ENCODE measurements around the gene MAPT.
"Not testable (repeated sequence)": the region's sequence is repeated elsewhere in the genome, so short reads cannot be mapped to it uniquely, and the experiment has no call there.

MAPT gene

GRCh38 chr17:45935197-45935709 lies 40.9 kb downstream of the MAPT start:
- POLR2A ChIA-PET (ENCODE audit: low non-redundant PET): no interaction called here
- no peak for DNase-seq (ENCODE audit: low spot score)
- CTCF ChIA-PET: interaction anchor here (1.7 kb wide), 1 partner anchor 14 kb away, joined by 4 read pairs; no protein-coding TSS in a partner anchor
- H3K27ac ChIP-seq: no peak overlapping the region
- no peak for TF ChIP-seq CTCF (conservative IDR thresholded peaks at IDR 0.05; ENCODE audit: low read depth)

DNA sequence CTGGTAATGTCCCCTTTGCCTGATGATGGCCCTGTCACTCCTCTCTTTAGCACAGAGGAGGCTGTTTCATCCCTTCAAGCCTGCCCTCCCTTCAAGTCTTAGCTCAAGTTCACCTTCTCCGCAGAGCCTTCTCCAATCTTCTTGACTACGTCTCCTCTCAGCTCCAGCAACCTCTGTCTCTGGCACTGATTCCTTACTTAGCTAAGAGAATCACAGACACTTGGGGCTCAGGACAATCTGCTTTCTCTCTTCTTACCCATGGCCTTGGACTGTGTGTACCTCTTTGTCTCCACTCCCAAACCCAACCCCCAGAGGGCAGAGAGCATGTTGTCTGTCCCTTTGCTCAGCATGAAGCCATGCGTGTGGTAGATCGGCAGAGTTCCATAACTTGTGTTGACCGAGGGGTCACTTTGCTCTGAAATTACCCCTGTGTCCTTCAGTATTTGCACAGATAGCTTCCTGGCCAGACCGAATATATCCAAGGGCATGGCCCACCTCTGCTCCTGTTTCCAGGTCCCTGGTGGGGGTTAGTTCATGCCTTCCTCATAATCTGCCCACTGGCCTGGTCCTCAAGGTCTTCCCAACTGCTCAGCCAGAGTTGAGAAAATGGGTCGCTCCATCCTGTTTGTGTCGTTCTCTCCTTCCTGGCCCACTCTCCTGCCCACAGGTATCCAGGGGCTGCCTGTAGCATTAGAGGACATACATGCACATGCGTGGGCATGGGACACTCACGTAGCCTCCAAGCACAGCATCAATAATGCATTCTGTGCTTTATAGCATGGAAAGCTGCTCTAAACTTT lies 41.6 kb downstream of the MAPT start:
- ChIA-PET POLR2A (ENCODE audit: low non-redundant PET) (no interaction called here), CTCF (interaction anchor here (1.7 kb wide), 1 partner anchor 13 kb away, joined by 4 read pairs; no protein-coding TSS in a partner anchor)
- TF ChIP-seq CTCF (conservative IDR thresholded peaks at IDR 0.05; ENCODE audit: low read depth): no peak
- no peak for DNase-seq (ENCODE audit: low spot score)
- no peak overlapping the region for H3K27ac ChIP-seq

GRCh38 chr17:45936610-45937009 lies 42.3 kb downstream of the MAPT start:
- POLR2A ChIA-PET (ENCODE audit: low non-redundant PET): no interaction called here
- CTCF ChIA-PET: no interaction called here
- DNase-seq (ENCODE audit: low spot score): no peak
- no peak for TF ChIP-seq CTCF (conservative IDR thresholded peaks at IDR 0.05; ENCODE audit: low read depth)
- no peak overlapping the region for H3K27ac ChIP-seq

GRCh38 chr17:45937186-45937585 lies 42.8 kb downstream of the MAPT start:
- H3K27ac ChIP-seq; DNase-seq (ENCODE audit: low spot score); POLR2A ChIA-PET (ENCODE audit: low non-redundant PET): not testable (repeated sequence)
- CTCF ChIA-PET: interaction anchor here (0.6 to 0.7 kb wide), 2 partner anchors 14 to 44 kb away, joined by 3 read pairs; no protein-coding TSS in a partner anchor

DNA sequence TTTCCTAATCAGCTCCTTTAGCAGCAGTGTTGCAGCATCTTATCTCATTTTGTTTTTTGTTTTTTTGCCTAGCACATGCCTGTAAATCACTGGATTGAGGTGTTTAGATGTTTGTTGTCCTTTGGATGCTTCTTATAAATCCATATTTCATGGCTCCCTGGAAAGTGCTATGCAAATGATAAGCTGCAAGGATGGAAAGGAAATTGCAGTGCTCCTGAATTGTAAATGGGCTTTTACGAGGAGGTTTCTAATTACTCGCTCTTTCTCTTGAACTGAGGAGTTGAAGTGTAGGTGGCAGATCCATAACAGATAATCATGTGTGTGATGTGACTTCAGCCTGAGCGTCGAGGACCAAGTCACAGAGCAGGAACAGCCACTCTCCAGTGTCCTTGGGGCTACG lies 45.0 kb downstream of the MAPT start:
- no peak overlapping the region for H3K27ac ChIP-seq
- TF ChIP-seq CTCF (conservative IDR thresholded peaks at IDR 0.05; ENCODE audit: low read depth): no peak
- DNase-seq (ENCODE audit: low spot score): no peak
- ChIA-PET CTCF (interaction anchor here (0.6 kb wide), 1 partner anchor 15 kb away, joined by 3 read pairs; no protein-coding TSS in a partner anchor), POLR2A (ENCODE audit: low non-redundant PET) (no interaction called here)

- no peak overlapping the region for H3K27ac ChIP-seq
- no peak for DNase-seq (ENCODE audit: low spot score)
- CTCF ChIA-PET: interaction anchor here (1.4 kb wide), 1 partner anchor 9 kb away, joined by 7 read pairs; no protein-coding TSS in a partner anchor
- POLR2A ChIA-PET (ENCODE audit: low non-redundant PET): no interaction called here
- no peak for TF ChIP-seq CTCF (conservative IDR thresholded peaks at IDR 0.05; ENCODE audit: low read depth)
These were observed 45.9 kb downstream of the MAPT start for GRCh38 chr17:45940293-45940692.

DNA sequence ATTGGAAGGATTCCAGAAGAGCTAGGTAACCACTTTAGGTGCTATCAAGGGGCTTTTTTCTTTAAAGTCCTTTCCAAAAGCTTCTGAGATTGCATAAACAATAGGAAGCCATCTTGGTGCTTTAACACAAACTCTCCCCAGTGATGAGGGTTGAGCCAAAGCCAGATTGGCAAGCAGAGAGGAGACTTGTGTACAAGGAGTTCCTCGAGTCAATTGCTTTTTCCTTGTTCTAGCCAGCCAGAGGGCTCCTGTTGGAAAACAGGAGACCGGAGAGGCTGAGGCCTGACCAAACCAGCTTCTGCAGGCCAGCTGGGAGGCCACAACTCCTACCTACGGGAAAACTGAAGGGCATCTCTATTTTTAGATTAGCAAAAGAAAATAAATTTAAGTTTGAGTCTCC lies 46.5 kb downstream of the MAPT start:
- DNase-seq (ENCODE audit: low spot score): no peak
- CTCF ChIA-PET: interaction anchor here (1.4 kb wide), 1 partner anchor 8 kb away, joined by 7 read pairs; no protein-coding TSS in a partner anchor
- POLR2A ChIA-PET (ENCODE audit: low non-redundant PET): no interaction called here
- no peak overlapping the region for H3K27ac ChIP-seq
- no peak for TF ChIP-seq CTCF (conservative IDR thresholded peaks at IDR 0.05; ENCODE audit: low read depth)
